H9 (cell line): ENCODE measurements around the gene HTRA3. TPM values are rescaled to one million over a fixed set of nuclear protein-coding genes. Genes with fewer than 3 reads are reported as not detected.

ENCODE experiments used
- DNase-seq: peaks from one replicate; pipeline ENCODE4 v3.0.0-alpha.2; 2017
- H2AFZ ChIP-seq: one replicate; pipeline ENCODE4 v1.6.1; 2013; ENCODE audit warnings: mild to moderate bottlenecking, low read length, control low read depth, moderate library complexity
- H2AK5ac ChIP-seq: 2 replicates; pipeline ENCODE4 v1.6.1; 2013; ENCODE audit warnings: low read length, control low read depth, mixed read lengths; ENCODE audit not compliant: insufficient read length
- H2BK120ac ChIP-seq: one replicate; pipeline ENCODE4 v1.6.1; 2013; ENCODE audit warnings: low read depth, mild to moderate bottlenecking, low read length, control low read depth, inconsistent platforms; ENCODE audit not compliant: poor library complexity, severe bottlenecking
- H2BK12ac ChIP-seq: 2 replicates; pipeline ENCODE4 v1.6.1; 2013; ENCODE audit warnings: low read length, control low read depth, mixed read lengths, low read depth; ENCODE audit not compliant: insufficient read length
- H2BK15ac ChIP-seq: 2 replicates; pipeline ENCODE4 v1.6.1; 2013; ENCODE audit warnings: low read depth, low read length, control low read depth
- H2BK20ac ChIP-seq: one replicate; pipeline ENCODE4 v1.6.1; 2013; ENCODE audit warnings: low read depth, mild to moderate bottlenecking, low read length, control low read depth, inconsistent platforms; ENCODE audit not compliant: poor library complexity, severe bottlenecking
- H2BK5ac ChIP-seq: 2 replicates; pipeline ENCODE4 v1.6.1; 2013; ENCODE audit warnings: low read length, control low read depth, mixed read lengths; ENCODE audit not compliant: insufficient read length
- H3K14ac ChIP-seq: 2 replicates; pipeline ENCODE4 v1.6.1; 2013; ENCODE audit warnings: low read length, control low read depth; ENCODE audit not compliant: insufficient read depth
- H3K18ac ChIP-seq: 2 replicates; pipeline ENCODE4 v1.6.1; 2013; ENCODE audit warnings: low read depth, mild to moderate bottlenecking, mixed read lengths, low read length, control low read depth; ENCODE audit not compliant: insufficient read length
- H3K23ac ChIP-seq: 2 replicates; pipeline ENCODE4 v1.6.1; 2013; ENCODE audit warnings: low read length, control low read depth, mixed read lengths, low read depth; ENCODE audit not compliant: insufficient read length
- H3K23me2 ChIP-seq: 2 replicates; pipeline ENCODE4 v1.6.1; 2013; ENCODE audit warnings: low read depth, mild to moderate bottlenecking, mixed read lengths, low read length, control low read depth; ENCODE audit not compliant: insufficient read length, poor library complexity, severe bottlenecking
- H3K27ac ChIP-seq: 2 replicates; pipeline ENCODE4 v1.5.1; 2013; ENCODE audit warnings: low read length, control low read depth, mixed read lengths, low read depth; ENCODE audit not compliant: insufficient read length
- H3K27me3 ChIP-seq: 2 replicates; pipeline ENCODE4 v1.6.1; 2013; ENCODE audit warnings: low read length, control low read depth, inconsistent platforms; ENCODE audit not compliant: insufficient read depth
- H3K4ac ChIP-seq: 2 replicates; pipeline ENCODE4 v1.6.1; 2013; ENCODE audit warnings: low read depth, mild to moderate bottlenecking, control low read depth, inconsistent platforms, low read length, moderate library complexity
- H3K4me1 ChIP-seq: 2 replicates; pipeline ENCODE4 v1.6.1; 2013; ENCODE audit warnings: low read length, control low read depth, inconsistent platforms; ENCODE audit not compliant: insufficient read depth
- H3K4me2 ChIP-seq: 2 replicates; pipeline ENCODE4 v1.6.1; 2013; ENCODE audit warnings: low read length, control low read depth, mixed read lengths; ENCODE audit not compliant: insufficient read length, insufficient read depth
- H3K56ac ChIP-seq: 2 replicates; pipeline ENCODE4 v1.6.1; 2013; ENCODE audit warnings: low read depth, mild to moderate bottlenecking, mixed read lengths, low read length, control low read depth; ENCODE audit not compliant: insufficient read length
- H3K79me1 ChIP-seq: 2 replicates; pipeline ENCODE4 v1.6.1; 2013; ENCODE audit warnings: low read depth, mild to moderate bottlenecking, moderate library complexity, low read length, control low read depth, inconsistent platforms; ENCODE audit not compliant: insufficient read depth, poor library complexity, severe bottlenecking
- H3K79me2 ChIP-seq: 2 replicates; pipeline ENCODE4 v1.6.1; 2013; ENCODE audit warnings: low read length, control low read depth, inconsistent platforms; ENCODE audit not compliant: insufficient read depth
- H3K9ac ChIP-seq: 2 replicates; pipeline ENCODE4 v1.6.1; 2013; ENCODE audit warnings: low read length, control low read depth, mixed read lengths; ENCODE audit not compliant: insufficient read length; ENCODE audit errors: extremely low read depth
- H3K9me3 ChIP-seq: one replicate; pipeline ENCODE4 v1.6.1; 2013; ENCODE audit warnings: low read depth, low read length, inconsistent platforms; ENCODE audit not compliant: control insufficient read depth
- H3T11ph ChIP-seq: one replicate; pipeline ENCODE4 v1.6.1; 2013; ENCODE audit warnings: mild to moderate bottlenecking, low read length, control low read depth, inconsistent platforms
- H4K20me1 ChIP-seq: one replicate; pipeline ENCODE4 v1.6.1; 2013; ENCODE audit not compliant: control insufficient read depth, insufficient read length, insufficient read depth
- H4K5ac ChIP-seq: 2 replicates; pipeline ENCODE4 v1.6.1; 2013; ENCODE audit warnings: low read depth, mild to moderate bottlenecking, mixed read lengths, low read length, control low read depth; ENCODE audit not compliant: insufficient read length
- H4K8ac ChIP-seq: replicated peaks from 2 replicates; pipeline ENCODE4 v1.6.1; 2013; ENCODE audit warnings: low read length, control low read depth, mixed read lengths, low read depth; ENCODE audit not compliant: insufficient read length
- H4K91ac ChIP-seq: 2 replicates; pipeline ENCODE4 v1.6.1; 2013; ENCODE audit warnings: low read depth, mild to moderate bottlenecking, moderate library complexity, mixed read lengths, low read length, control low read depth; ENCODE audit not compliant: insufficient read length
- H3K27ac Mint-ChIP-seq, 3 experiments: 2 replicates in 2 of 3; 3 replicates in 1 of 3; pipeline ENCODE4 v1.8.0; 2020 to 2021; ENCODE audit warnings: mixed read lengths in 3 of 3, mild to moderate bottlenecking in 1 of 3, moderate library complexity in 1 of 3
- H3K27me3 Mint-ChIP-seq: 2 replicates; pipeline ENCODE4 v1.8.0; 2021; ENCODE audit warnings: low read depth, mild to moderate bottlenecking, moderate library complexity, mixed read lengths
- H3K36me3 Mint-ChIP-seq, 3 experiments: 2 replicates in 2 of 3; 3 replicates in 1 of 3; pipeline ENCODE4 v1.8.0; 2020 to 2021; ENCODE audit warnings: low read depth in 3 of 3, mixed read lengths in 3 of 3; ENCODE audit not compliant: insufficient read depth in 1 of 3
- H3K4me1 Mint-ChIP-seq, 2 experiments: 2 replicates each; pipeline ENCODE4 v1.8.0; 2020; ENCODE audit warnings: mixed read lengths in 2 of 2
- H3K4me3 Mint-ChIP-seq, 2 experiments: 2 replicates in 1 of 2; 3 replicates in 1 of 2; pipeline ENCODE4 v1.8.0; 2020 to 2021; ENCODE audit warnings: mild to moderate bottlenecking in 2 of 2, mixed read lengths in 2 of 2, moderate library complexity in 1 of 2
- H3K9me3 Mint-ChIP-seq, 2 experiments: 2 replicates in 1 of 2; 3 replicates in 1 of 2; pipeline ENCODE4 v1.8.0; 2020; ENCODE audit warnings: mild to moderate bottlenecking in 2 of 2, mixed read lengths in 2 of 2, moderate library complexity in 1 of 2
- CTCF ChIP-seq: fragments of 200-600 bp; sonication (generic); conservative IDR thresholded peaks from 3 replicates; pipeline ENCODE4 v1.8.0; 2021; ENCODE audit warnings: antibody characterized with exemption, mild to moderate bottlenecking
- WGBS: extraction: QIAGEN DNeasy Blood & Tissue Kit; methylation state at CpG from one replicate; pipeline ENCODE4 v1.1.7; 2013; ENCODE audit warnings: missing lambda C conversion rate, low lambda C conversion rate, mixed read lengths; ENCODE audit not compliant: insufficient read length; ENCODE audit errors: extremely low coverage; 5-methylcytosine and 5-hydroxymethylcytosine counted together
- total RNA-seq: library from RNA; stranded (reverse); gene quantifications from 2 replicates; pipeline ENCODE4 v1.2.1, GENCODE V29; 2021

Gene HTRA3
- total RNA-seq, 1 experiment from 2014 or later = 3.0 TPM

GRCh38 chr4:8319061-8319460, 49.5 kb downstream of the HTRA3 start:
- Histone ChIP-seq H3T11ph (no peak overlapping the region), H3K23ac (no peak overlapping the region)

More at GRCh38 chr4:8319061-8319460, 49.5 kb downstream of the HTRA3 start:
- Histone ChIP-seq H4K91ac (no peak overlapping the region), H3K79me2 (no peaks in the 10 kb centered on the region), H2BK20ac (no peak overlapping the region), H3K14ac (no peak overlapping the region), H3K4me1 (no peaks in the 10 kb centered on the region; the same call in 1 of the 2 replicates), H3K18ac (no peak overlapping the region), H3K4ac (no peak overlapping the region), H3K9me3 (no peaks in the 10 kb centered on the region), H4K20me1 (no peaks in the 10 kb centered on the region), H2BK12ac (no peak overlapping the region), H2AFZ (no peak overlapping the region), H3K9ac (no peak overlapping the region), H3K4me2 (no peak overlapping the region), H3K56ac (no peak overlapping the region), H3K27me3 (no peaks in the 10 kb centered on the region), H2AK5ac (no peak overlapping the region), H2BK5ac (no peak overlapping the region), H3K27ac (no peak overlapping the region), H4K8ac (no peak overlapping the region), H3K23me2 (no peaks in the 10 kb centered on the region), H2BK120ac (no peak overlapping the region), H4K5ac (no peak overlapping the region), H3K79me1 (no peaks in the 10 kb centered on the region), H2BK15ac (no peak overlapping the region)
- Mint-ChIP-seq H3K4me3 (no peak overlapping the region), H3K27ac (no peak overlapping the region), H3K9me3 (peaks cover 0 to 3% of the 10 kb centered on the region in 2 experiments; a peak in 1 of 5 replicates), H3K4me1 (peaks cover 19 to 20% of the 10 kb centered on the region in 2 experiments), H3K36me3 (no peaks in the 10 kb centered on the region), H3K27me3 (peaks cover 13% of the 10 kb centered on the region; the same call in 1 of the 2 replicates)
- no CpG with 5 or more reads among the region's 6 CpGs for WGBS
- DNase-seq = no peak
- no peak for TF ChIP-seq CTCF
